Mesothelial cell of epicardium (in vitro differentiated cells): ENCODE measurements around the gene OLIG2. TPM values are rescaled to one million over a fixed set of nuclear protein-coding genes. Genes with fewer than 3 reads are reported as not detected.

ENCODE experiments used
- DNase-seq, 2 experiments: peaks; one replicate each; pipeline ENCODE4 v3.0.0; 2021; ENCODE audit warnings: low spot score in 2 of 2; ENCODE audit not compliant: unreplicated experiment in 2 of 2
- H3K27ac Mint-ChIP-seq: 2 replicates; pipeline ENCODE4 v1.8.0; 2021; ENCODE audit warnings: mixed read lengths
- H3K27me3 Mint-ChIP-seq: 2 replicates; pipeline ENCODE4 v1.8.0; 2021; ENCODE audit warnings: low read depth, mixed read lengths
- H3K36me3 Mint-ChIP-seq: 2 replicates; pipeline ENCODE4 v1.8.0; 2021; ENCODE audit warnings: mixed read lengths
- H3K4me1 Mint-ChIP-seq: 2 replicates; pipeline ENCODE4 v1.8.0; 2021; ENCODE audit warnings: mixed read lengths
- H3K4me3 Mint-ChIP-seq: 2 replicates; pipeline ENCODE4 v1.8.0; 2021; ENCODE audit warnings: mild to moderate bottlenecking, moderate library complexity, mixed read lengths
- H3K9me3 Mint-ChIP-seq: 2 replicates; pipeline ENCODE4 v1.8.0; 2021; ENCODE audit warnings: mixed read lengths
- CTCF ChIP-seq: fragments of 200-600 bp; sonication (generic); IDR thresholded peaks from one replicate; pipeline ENCODE4 v1.5.0; 2021; ENCODE audit warnings: antibody characterized with exemption; ENCODE audit not compliant: unreplicated experiment
- total RNA-seq: library from RNA; stranded (reverse); gene quantifications from 3 replicates; pipeline ENCODE4 v1.2.1, GENCODE V29; 2021

The OLIG2 gene
- total RNA-seq, 1 donor from 2014 or later = 0.38 TPM

GRCh38 chr21:33053951-33054350 is 28.2 kb downstream of the OLIG2 start:
- DNase-seq = no peak
- H3K9me3 Mint-ChIP-seq = no peaks in the 10 kb centered on the region
- H3K4me1 Mint-ChIP-seq = peaks cover 5% of the 10 kb centered on the region

GRCh38 chr21:33055991-33056390 is 30.3 kb downstream of the OLIG2 start:
- Mint-ChIP-seq H3K36me3 (no peaks in the 10 kb centered on the region), H3K27ac (no peak overlapping the region), H3K4me1 (peaks cover 5% of the 10 kb centered on the region), H3K4me3 (no peak overlapping the region), H3K9me3 (no peaks in the 10 kb centered on the region), H3K27me3 (peaks cover 76% of the 10 kb centered on the region)
- DNase-seq = no peak
- TF ChIP-seq CTCF = no peak

More at GRCh38 chr21:33053951-33054350, 28.2 kb downstream of the OLIG2 start:
- Mint-ChIP-seq H3K36me3 (no peaks in the 10 kb centered on the region), H3K27ac (no peak overlapping the region), H3K27me3 (peaks cover 72% of the 10 kb centered on the region), H3K4me3 (no peak overlapping the region)
- TF ChIP-seq CTCF = no peak

- no peak for TF ChIP-seq CTCF
- Mint-ChIP-seq H3K9me3 (no peaks in the 10 kb centered on the region), H3K27me3 (peaks cover 76% of the 10 kb centered on the region), H3K4me1 (peaks cover 5% of the 10 kb centered on the region), H3K4me3 (no peak overlapping the region), H3K27ac (no peak overlapping the region), H3K36me3 (no peaks in the 10 kb centered on the region)
- DNase-seq = no peak
Observed at GRCh38 chr21:33057385-33057940, 31.7 kb downstream of the OLIG2 start.

GRCh38 chr21:33058527-33058926 is 32.8 kb downstream of the OLIG2 start:
- H3K27me3 Mint-ChIP-seq = peaks cover 76% of the 10 kb centered on the region
- H3K4me3 Mint-ChIP-seq = no peak overlapping the region
- peaks cover 5% of the 10 kb centered on the region for H3K4me1 Mint-ChIP-seq
- no peak overlapping the region for H3K27ac Mint-ChIP-seq
- no peak for DNase-seq
- H3K36me3 Mint-ChIP-seq = no peaks in the 10 kb centered on the region
- no peak for TF ChIP-seq CTCF
- H3K9me3 Mint-ChIP-seq = no peaks in the 10 kb centered on the region

GRCh38 chr21:33058957-33059356 is 33.2 kb downstream of the OLIG2 start:
- no peak for TF ChIP-seq CTCF
- H3K27me3 Mint-ChIP-seq = peaks cover 77% of the 10 kb centered on the region
- no peaks in the 10 kb centered on the region for H3K9me3 Mint-ChIP-seq
- no peak for DNase-seq
- no peaks in the 10 kb centered on the region for H3K36me3 Mint-ChIP-seq
- H3K4me3 Mint-ChIP-seq = no peak overlapping the region
- peaks cover 5% of the 10 kb centered on the region for H3K4me1 Mint-ChIP-seq
- no peak overlapping the region for H3K27ac Mint-ChIP-seq

GRCh38 chr21:33059380-33059841 is 33.7 kb downstream of the OLIG2 start:
- no peak for DNase-seq
- Mint-ChIP-seq H3K9me3 (no peaks in the 10 kb centered on the region), H3K4me1 (peaks cover 5% of the 10 kb centered on the region), H3K27ac (no peak overlapping the region), H3K36me3 (no peaks in the 10 kb centered on the region), H3K4me3 (no peak overlapping the region), H3K27me3 (peaks cover 82% of the 10 kb centered on the region)
- no peak for TF ChIP-seq CTCF
